Neural progenitor cell (in vitro differentiated cells): ENCODE measurements around the gene KLHDC7B. TPM values are rescaled to one million over a fixed set of nuclear protein-coding genes. Genes with fewer than 3 reads are reported as not detected.

Source experiments
- DNase-seq: peaks from one replicate; pipeline ENCODE4 v3.0.0-alpha.2; 2016; ENCODE audit warnings: low spot score
- H2AFZ ChIP-seq: fragments of 200-600 bp; sonication (generic); replicated peaks from 2 replicates; pipeline ENCODE4 v1.6.1; 2016; ENCODE audit warnings: antibody characterized with exemption
- H3F3A ChIP-seq: fragments of 200-600 bp; sonication (generic); 2 replicates; pipeline ENCODE4 v1.6.1; 2016; ENCODE audit warnings: antibody characterized with exemption, low read depth
- H3K27ac ChIP-seq: fragments of 200-600 bp; sonication (generic); 2 replicates; pipeline ENCODE4 v1.5.1; 2016; ENCODE audit warnings: mild to moderate bottlenecking
- H3K27me3 ChIP-seq: fragments of 200-600 bp; sonication (generic); 2 replicates; pipeline ENCODE4 v1.6.1; 2016; ENCODE audit warnings: mild to moderate bottlenecking, moderate library complexity
- H3K36me3 ChIP-seq: fragments of 200-600 bp; sonication (generic); 2 replicates; pipeline ENCODE4 v1.5.1; 2016
- H3K4me1 ChIP-seq: fragments of 200-600 bp; sonication (generic); 2 replicates; pipeline ENCODE4 v1.6.1; 2016; ENCODE audit warnings: mixed run types
- H3K4me2 ChIP-seq: fragments of 200-600 bp; sonication (generic); 2 replicates; pipeline ENCODE4 v1.6.1; 2016
- H3K4me3 ChIP-seq: fragments of 200-600 bp; sonication (generic); 2 replicates; pipeline ENCODE4 v1.5.1; 2016
- H3K79me2 ChIP-seq: fragments of 200-600 bp; sonication (generic); 2 replicates; pipeline ENCODE4 v1.6.1; 2016; ENCODE audit warnings: low read depth
- H3K9ac ChIP-seq: fragments of 200-600 bp; sonication (generic); 2 replicates; pipeline ENCODE4 v1.6.1; 2016
- H3K9me3 ChIP-seq: fragments of 200-600 bp; sonication (generic); 2 replicates; pipeline ENCODE4 v1.5.1; 2016; ENCODE audit warnings: low read depth
- H4K20me1 ChIP-seq: fragments of 200-600 bp; sonication (generic); 2 replicates; pipeline ENCODE4 v1.6.1; 2016; ENCODE audit warnings: low read depth
- H3K27ac Mint-ChIP-seq: 3 replicates; pipeline ENCODE4 v1.8.0; 2021; ENCODE audit warnings: mixed read lengths
- H3K27me3 Mint-ChIP-seq: 2 replicates; pipeline ENCODE4 v1.8.0; 2022; ENCODE audit warnings: low read depth, mild to moderate bottlenecking, inconsistent platforms, moderate library complexity, mixed read lengths; ENCODE audit not compliant: insufficient read depth
- H3K36me3 Mint-ChIP-seq: 3 replicates; pipeline ENCODE4 v1.8.0; 2021; ENCODE audit warnings: mixed read lengths
- H3K4me1 Mint-ChIP-seq: 3 replicates; pipeline ENCODE4 v1.8.0; 2021; ENCODE audit warnings: mixed read lengths
- H3K4me3 Mint-ChIP-seq: 3 replicates; pipeline ENCODE4 v1.8.0; 2021; ENCODE audit warnings: mild to moderate bottlenecking, moderate library complexity, mixed read lengths
- H3K9me3 Mint-ChIP-seq: 3 replicates; pipeline ENCODE4 v1.8.0; 2020; ENCODE audit warnings: mixed read lengths
- CTCF ChIP-seq: fragments of 200-600 bp; sonication (generic); IDR thresholded peaks from 2 replicates; pipeline ENCODE4 v1.5.1; 2017; ENCODE audit warnings: antibody characterized with exemption, mild to moderate bottlenecking
- EZH2 ChIP-seq: fragments of 200-600 bp; sonication (generic); IDR thresholded peaks from 2 replicates; pipeline ENCODE4 v1.6.1; 2017; ENCODE audit warnings: antibody characterized with exemption, mild to moderate bottlenecking, moderate library complexity
- EZH2phosphoT487 ChIP-seq: fragments of 200-600 bp; sonication (generic); IDR thresholded peaks from 2 replicates; pipeline ENCODE4 v1.6.1; 2017; ENCODE audit warnings: antibody characterized with exemption
- total RNA-seq: library from RNA; depleted of rRNA; stranded (reverse); fragments of >200 nt; gene quantifications from 2 replicates; pipeline ENCODE4 v1.2.3, GENCODE V29; 2015; ENCODE audit warnings: low replicate concordance

Gene KLHDC7B
- total RNA-seq, 1 donor from 2014 or later: not detected

- no peaks in the 10 kb centered on the region for H3K9me3 ChIP-seq
- H3K27ac Mint-ChIP-seq: no peak overlapping the region
- peaks cover 28% of the 10 kb centered on the region for H4K20me1 ChIP-seq
- H3K9me3 Mint-ChIP-seq: no peaks in the 10 kb centered on the region
- no peak overlapping the region for H3K4me2 ChIP-seq
- no peak overlapping the region for H3K4me3 Mint-ChIP-seq
- H3K4me1 Mint-ChIP-seq: peaks cover 9% of the 10 kb centered on the region
- H3F3A ChIP-seq: peaks cover 19% of the 10 kb centered on the region
- H3K27ac ChIP-seq: no peak overlapping the region
- peaks cover 12% of the 10 kb centered on the region for H3K27me3 ChIP-seq
- H3K4me1 ChIP-seq: peaks cover 7% of the 10 kb centered on the region
- no peak overlapping the region for H2AFZ ChIP-seq
- TF ChIP-seq EZH2 (no peak), CTCF (no peak), EZH2phosphoT487 (no peak)
- no peaks in the 10 kb centered on the region for H3K36me3 ChIP-seq
- H3K9ac ChIP-seq: no peak overlapping the region
- H3K79me2 ChIP-seq: peaks cover 10% of the 10 kb centered on the region
- peaks cover 15% of the 10 kb centered on the region for H3K27me3 Mint-ChIP-seq
- H3K36me3 Mint-ChIP-seq: peaks cover 10% of the 10 kb centered on the region
- DNase-seq: no peak
- no peak overlapping the region for H3K4me3 ChIP-seq
Observed at GRCh38 chr22:50522208-50522805, 23.4 kb upstream of the KLHDC7B start.

- Mint-ChIP-seq H3K9me3 (no peaks in the 10 kb centered on the region), H3K4me3 (peak overlapping the region; percentile 55), H3K27ac (no peak overlapping the region), H3K36me3 (peaks cover 10% of the 10 kb centered on the region), H3K27me3 (peaks cover 16% of the 10 kb centered on the region), H3K4me1 (peaks cover 12% of the 10 kb centered on the region)
- H3K27me3 ChIP-seq: peaks cover 18% of the 10 kb centered on the region
- no peak overlapping the region for H3K9ac ChIP-seq
- H3K4me1 ChIP-seq: peaks cover 7% of the 10 kb centered on the region
- no peak overlapping the region for H3K27ac ChIP-seq
- H3K79me2 ChIP-seq: peaks cover 9% of the 10 kb centered on the region
- no peak overlapping the region for H3K4me3 ChIP-seq
- no peaks in the 10 kb centered on the region for H3K36me3 ChIP-seq
- H4K20me1 ChIP-seq: peaks cover 34% of the 10 kb centered on the region
- DNase-seq: no peak
- peaks cover 22% of the 10 kb centered on the region for H3F3A ChIP-seq
- no peaks in the 10 kb centered on the region for H3K9me3 ChIP-seq
- TF ChIP-seq EZH2 (no peak), EZH2phosphoT487 (no peak), CTCF (no peak)
- H3K4me2 ChIP-seq: no peak overlapping the region
- no peak overlapping the region for H2AFZ ChIP-seq
Observed at GRCh38 chr22:50522806-50523438, 22.8 kb upstream of the KLHDC7B start.

GRCh38 chr22:50523458-50523805 is 22.3 kb upstream of the KLHDC7B start:
- no peak for DNase-seq
- H3K4me1 Mint-ChIP-seq: peaks cover 12% of the 10 kb centered on the region
- peaks cover 9% of the 10 kb centered on the region for H3K79me2 ChIP-seq
- peaks cover 39% of the 10 kb centered on the region for H4K20me1 ChIP-seq
- no peak overlapping the region for H3K27ac ChIP-seq
- H3K4me3 ChIP-seq: no peak overlapping the region
- H3K36me3 ChIP-seq: no peaks in the 10 kb centered on the region
- H3K36me3 Mint-ChIP-seq: peaks cover 10% of the 10 kb centered on the region
- H3K4me2 ChIP-seq: no peak overlapping the region
- H3K4me1 ChIP-seq: peaks cover 7% of the 10 kb centered on the region
- no peak for TF ChIP-seq EZH2phosphoT487
- TF ChIP-seq CTCF: no peak
- TF ChIP-seq EZH2: no peak
- H3K27me3 Mint-ChIP-seq: peaks cover 21% of the 10 kb centered on the region
- H2AFZ ChIP-seq: no peak overlapping the region
- peak overlapping the region; percentile 55 for H3K4me3 Mint-ChIP-seq
- H3K27me3 ChIP-seq: peaks cover 23% of the 10 kb centered on the region
- no peaks in the 10 kb centered on the region for H3K9me3 Mint-ChIP-seq
- H3K27ac Mint-ChIP-seq: no peak overlapping the region
- H3K9me3 ChIP-seq: no peaks in the 10 kb centered on the region
- H3K9ac ChIP-seq: no peak overlapping the region
- peaks cover 27% of the 10 kb centered on the region for H3F3A ChIP-seq
